Effector CD8-positive, alpha-beta T cell (primary cell): ENCODE results near the gene C11orf58.
A peak's percentile ranks its signal among the peaks of the same experiment; 100 is the strongest.

ENCODE experiments used
- DNase-seq: peaks from one replicate; lab custom pipeline; 2025; lab: John Stamatoyannopoulos, UW
- total RNA-seq, 4 experiments: gene quantifications; one replicate each; lab custom pipeline; 2026; lab: John Stamatoyannopoulos, UW

C11orf58 gene
- total RNA-seq: 167 to 183 (median 173) reads per million in 4 experiments

DNA sequence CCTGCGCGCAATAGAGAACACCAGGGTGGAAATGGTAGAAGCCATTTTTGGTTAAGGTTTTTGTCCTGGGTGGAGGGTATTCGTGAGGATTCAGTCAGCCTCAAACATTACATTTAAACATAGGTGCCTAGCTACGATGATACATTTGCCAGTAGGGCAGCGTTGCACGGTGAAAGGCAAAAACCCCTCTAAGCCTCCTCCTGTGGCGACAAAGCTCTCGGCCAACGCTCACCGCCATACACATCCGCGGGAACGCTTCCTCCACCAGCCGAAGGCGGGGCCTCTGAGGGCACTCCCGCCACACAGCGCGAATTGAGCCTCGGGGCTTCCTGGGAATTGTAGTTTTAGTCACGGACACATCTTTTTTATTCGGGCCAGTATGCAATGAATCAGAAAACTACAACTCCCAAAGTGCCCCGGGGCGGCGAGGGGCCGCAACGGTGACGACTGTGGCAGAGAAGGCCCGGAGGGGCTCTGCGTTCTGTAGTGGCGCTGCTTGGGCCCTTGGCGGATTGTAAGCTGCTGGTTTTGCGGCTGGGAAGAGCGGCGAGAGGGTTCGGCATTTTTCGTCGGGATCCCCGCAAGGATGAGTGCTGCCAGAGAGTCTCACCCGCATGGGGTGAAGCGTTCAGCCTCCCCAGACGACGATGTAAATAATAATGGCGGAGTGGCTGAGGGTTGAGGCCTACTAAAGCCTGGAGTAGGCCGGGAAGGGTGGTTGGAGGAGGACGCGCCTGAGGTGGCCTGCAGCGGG is at the start of gene C11orf58:
Gene C11orf58 (plus strand): TSS at position 455 of the 754 bp plus-strand sequence. CDS start 132 bp downstream, at position 587.
- peak; percentile 96 for DNase-seq

DNA sequence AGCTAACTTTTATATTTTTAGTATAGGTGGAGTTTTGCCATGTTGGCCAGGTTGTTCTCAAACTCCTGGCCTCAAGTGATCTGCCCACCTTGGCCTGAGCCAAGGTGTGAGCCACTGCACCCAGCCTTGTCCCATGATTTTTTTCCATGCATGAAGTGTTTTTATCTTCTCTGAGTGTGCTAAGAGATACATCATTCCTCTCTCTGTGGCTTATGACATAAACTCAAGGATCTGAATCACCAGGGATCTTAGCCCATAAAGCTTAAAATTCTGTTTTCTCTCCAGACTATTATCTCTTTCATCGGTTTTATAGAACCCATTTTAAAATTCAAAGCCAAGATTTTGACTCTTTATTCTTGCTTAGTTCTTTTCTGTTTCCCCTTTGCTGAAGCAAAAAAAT is 48.4 kb upstream of the C11orf58 start:
- no peak for DNase-seq

DNA sequence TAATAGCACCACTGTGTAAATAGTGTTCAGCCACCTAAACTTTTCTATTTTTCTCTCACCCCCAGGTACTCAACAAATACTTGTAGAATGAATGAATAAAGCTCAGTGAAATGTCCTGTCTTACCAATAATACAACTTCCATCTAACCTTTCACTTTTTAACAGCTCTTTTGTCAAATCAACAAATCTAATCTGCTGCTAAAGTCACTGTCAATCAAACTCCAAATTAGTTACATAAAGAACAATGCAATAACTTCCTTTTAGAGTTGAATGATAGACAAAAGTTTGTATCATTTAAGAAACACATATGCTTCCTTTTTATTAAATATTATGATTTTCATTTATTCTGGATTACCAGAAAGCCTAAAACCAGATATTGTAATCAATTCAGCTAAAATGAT is 34.7 kb upstream of the C11orf58 start:
- DNase-seq: no peak

- no peak for DNase-seq
Measured at GRCh38 chr11:16713594-16713993, 24.9 kb upstream of the C11orf58 start.

GRCh38 chr11:16722581-16723344 is 15.7 kb upstream of the C11orf58 start:
- DNase-seq: no peak

DNA sequence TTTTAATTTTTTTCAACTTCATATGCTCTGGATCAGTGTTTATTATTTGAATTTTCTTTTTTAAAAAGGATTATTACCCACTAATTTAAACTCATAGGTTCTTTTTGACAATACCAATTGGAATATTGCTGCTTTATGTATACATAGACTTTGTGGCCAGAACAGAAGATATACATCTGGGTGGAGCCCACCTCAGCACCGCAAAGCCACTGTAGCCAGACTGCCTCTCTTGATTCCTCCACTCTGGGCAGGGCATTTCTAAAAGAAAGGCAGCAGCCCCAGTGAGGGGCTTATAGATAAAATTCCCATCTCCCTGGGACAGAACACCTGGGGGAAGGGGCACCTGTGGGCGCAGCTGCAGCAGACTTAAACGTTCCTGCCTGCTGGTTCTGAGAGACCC is 10.6 kb upstream of the C11orf58 start:
- DNase-seq: no peak

GRCh38 chr11:16737818-16738192 is 642 bp upstream of the C11orf58 start:
- no peak for DNase-seq

- DNase-seq: no peak
Measured at GRCh38 chr11:16738947-16739815, 734 bp downstream of the C11orf58 start.

GRCh38 chr11:16741473-16741872 is 3.0 kb downstream of the C11orf58 start:
- DNase-seq: no peak

- no peak for DNase-seq
Measured at GRCh38 chr11:16743478-16743877, 5.0 kb downstream of the C11orf58 start.

DNA sequence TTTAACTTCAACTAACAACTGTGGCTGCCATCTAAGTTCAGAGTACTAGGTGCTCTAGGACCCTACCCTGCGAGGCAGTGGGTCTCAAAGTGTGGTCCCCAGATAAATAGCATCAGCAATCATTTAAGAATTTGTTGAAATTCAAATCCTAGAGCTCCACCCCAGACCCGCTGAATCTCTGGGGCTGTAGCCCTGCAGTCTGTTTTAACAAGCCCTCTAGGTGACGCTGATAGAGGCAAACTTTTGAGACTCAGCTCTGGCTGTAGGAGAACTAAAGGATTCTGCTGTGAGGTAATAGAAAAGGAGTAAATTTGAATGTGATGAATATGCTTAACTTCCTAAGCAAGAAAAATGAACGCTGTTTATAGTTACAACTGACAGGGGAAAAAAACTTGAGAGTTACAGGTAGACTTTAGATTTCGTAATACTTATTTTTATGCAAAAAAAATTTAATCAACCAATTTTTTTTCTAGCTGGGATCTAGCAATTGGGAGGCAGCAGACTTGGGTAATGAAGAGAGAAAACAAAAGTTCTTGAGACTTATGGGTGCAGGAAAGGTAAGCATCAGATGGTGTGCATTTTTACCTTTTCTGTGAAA is 5.8 kb downstream of the C11orf58 start:
- DNase-seq: no peak

DNA sequence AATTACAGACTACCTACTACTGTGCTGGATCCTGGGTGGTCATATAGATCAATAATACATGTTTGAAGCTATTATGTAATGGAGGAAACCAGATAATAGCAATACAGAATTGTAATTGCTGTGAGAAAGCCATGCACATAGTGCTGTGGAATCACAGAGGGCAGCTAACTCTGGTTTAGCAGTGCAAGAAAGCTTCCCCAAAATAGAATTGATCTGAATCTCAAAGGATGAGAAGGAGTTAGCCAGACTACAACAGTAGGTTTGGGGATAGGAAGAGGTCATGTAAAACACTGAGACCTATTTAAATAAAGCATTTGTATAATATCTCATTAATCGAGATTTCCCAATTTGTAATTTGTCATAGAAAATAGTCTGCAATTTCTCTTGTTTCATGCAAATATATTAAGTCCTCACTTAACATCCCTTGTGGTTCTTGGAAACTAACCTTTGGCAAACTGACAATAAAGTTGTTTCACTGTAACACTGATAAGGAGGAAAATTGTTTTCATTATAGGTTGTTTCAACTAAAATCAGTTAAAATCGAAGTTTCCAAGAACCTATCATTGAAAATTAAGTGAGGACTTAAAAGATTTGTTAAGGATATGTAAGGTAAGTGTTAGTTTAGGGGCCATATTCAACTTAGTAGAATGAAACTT is 7.6 kb downstream of the C11orf58 start:
- no peak for DNase-seq

- no peak for DNase-seq
Measured at GRCh38 chr11:16749092-16749491, 10.6 kb downstream of the C11orf58 start.

DNA sequence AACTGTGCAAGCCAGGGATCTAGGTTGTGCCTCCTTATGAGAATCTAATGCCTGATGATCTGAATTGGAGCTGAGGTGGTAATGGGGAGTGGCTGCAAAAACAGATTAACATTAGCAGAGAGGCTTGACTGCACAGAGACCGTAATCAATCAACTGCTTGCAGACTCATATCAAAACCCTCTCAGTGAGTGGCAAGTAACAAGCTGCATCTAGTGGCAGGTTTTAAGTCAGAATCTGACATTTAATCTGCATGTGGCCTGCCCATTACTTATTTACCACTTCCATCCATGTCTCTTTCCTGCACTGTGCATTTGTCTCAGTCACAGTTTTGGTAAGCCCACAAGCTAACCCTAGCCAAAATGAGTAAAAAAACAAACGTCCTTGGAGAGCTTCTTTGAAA is 11.2 kb downstream of the C11orf58 start:
- no peak for DNase-seq

GRCh38 chr11:16750417-16750816 is 12.0 kb downstream of the C11orf58 start:
- no peak for DNase-seq

- no peak for DNase-seq
Measured at GRCh38 chr11:16758382-16759024, 20.1 kb downstream of the C11orf58 start.

DNA sequence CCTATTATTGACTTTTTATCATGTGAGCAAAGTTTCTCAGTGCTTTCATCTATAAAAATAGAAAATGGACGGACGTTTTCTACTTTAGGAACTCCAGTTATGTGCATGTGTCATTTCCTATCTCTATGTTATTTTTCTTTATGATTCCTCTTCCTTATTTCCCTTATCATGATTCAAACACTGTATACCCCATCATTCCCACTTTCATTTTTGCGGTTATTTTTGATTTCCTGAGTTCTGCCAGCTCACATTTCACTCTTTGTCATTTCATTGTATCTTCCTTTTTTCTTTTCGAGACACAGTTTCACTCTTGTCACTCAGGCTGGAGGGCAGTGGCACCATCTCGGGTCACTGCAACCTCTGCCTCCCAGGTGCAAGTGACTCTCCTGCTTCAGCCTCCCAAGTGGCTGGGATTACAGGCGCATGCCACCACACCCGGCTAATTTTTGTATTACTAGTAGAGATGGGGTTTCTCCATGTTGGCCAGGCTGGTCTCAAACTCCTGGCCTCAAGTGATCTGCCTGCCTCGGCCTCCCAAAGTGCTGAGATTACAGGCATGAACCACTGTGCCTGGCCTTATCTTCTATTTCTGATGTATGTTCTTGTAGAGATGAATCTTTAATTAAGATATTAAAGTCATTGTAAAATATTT is 21.5 kb downstream of the C11orf58 start:
- no peak for DNase-seq

GRCh38 chr11:16763746-16764145 is 25.3 kb downstream of the C11orf58 start:
- no peak for DNase-seq

DNA sequence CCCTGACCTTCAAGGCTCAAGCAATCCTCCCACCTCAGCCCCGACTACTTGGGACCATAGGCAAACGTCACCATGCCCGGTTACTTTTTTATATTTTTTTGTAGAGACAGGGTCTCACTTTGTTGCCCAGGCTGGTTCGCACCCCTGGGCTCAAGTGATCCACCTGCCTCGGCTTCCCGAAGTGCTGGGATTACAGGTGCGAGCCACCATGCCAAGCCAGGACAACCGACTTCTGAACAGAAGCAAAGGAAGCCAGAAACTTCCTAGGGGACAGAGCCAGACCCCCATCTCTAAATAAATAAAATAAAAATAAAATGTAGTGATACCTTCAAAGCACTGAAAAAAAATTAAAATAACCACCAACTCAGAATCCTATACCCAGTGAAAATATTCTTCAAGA is 26.4 kb downstream of the C11orf58 start:
- DNase-seq: no peak

GRCh38 chr11:16767137-16767536 is 28.7 kb downstream of the C11orf58 start:
- DNase-seq: no peak
